Activated naive CD8-positive, alpha-beta T cell treated with anti-CD3 and anti-CD28 coated beads for 36 hours (primary cell): ENCODE results near the gene PSMC2. TPM values are rescaled to one million over a fixed set of nuclear protein-coding genes. Genes with fewer than 3 reads are reported as not detected.

Source experiments
- DNase-seq: peaks from one replicate; pipeline ENCODE4 v3.0.0; 2021
- H3K27ac Mint-ChIP-seq: one replicate; pipeline ENCODE4 v1.8.0; 2022; ENCODE audit warnings: mild to moderate bottlenecking, moderate library complexity, mixed read lengths
- H3K27me3 Mint-ChIP-seq: one replicate; pipeline ENCODE4 v1.8.0; 2022; ENCODE audit warnings: mild to moderate bottlenecking, mixed read lengths
- H3K36me3 Mint-ChIP-seq: one replicate; pipeline ENCODE4 v1.8.0; 2021; ENCODE audit warnings: mild to moderate bottlenecking, mixed read lengths
- H3K4me1 Mint-ChIP-seq: one replicate; pipeline ENCODE4 v1.8.0; 2021; ENCODE audit warnings: mixed read lengths
- H3K4me3 Mint-ChIP-seq: one replicate; pipeline ENCODE4 v1.8.0; 2022; ENCODE audit warnings: mild to moderate bottlenecking, moderate library complexity, mixed read lengths
- H3K9me3 Mint-ChIP-seq: one replicate; pipeline ENCODE4 v1.8.0; 2022; ENCODE audit warnings: mixed read lengths
- total RNA-seq, 2 experiments: library from RNA; stranded (reverse); gene quantifications; one replicate each; pipeline ENCODE4 v1.2.3, GENCODE V29; 2021

The PSMC2 gene
- total RNA-seq, 2 experiments from 2014 or later = 168 to 170 TPM

GRCh38 chr7:103344453-103345149, 2.8 kb upstream of the PSMC2 start, which contains the start of gene DNAJC2:
Gene DNAJC2, minus strand, starts transcription at chr7:103344767. Its CDS starts 145 bp downstream, at chr7:103344622.
- DNase-seq = peak; percentile 85
- Mint-ChIP-seq H3K4me1 (peaks cover 40% of the 10 kb centered on the region), H3K36me3 (peaks cover 37% of the 10 kb centered on the region), H3K9me3 (no peaks in the 10 kb centered on the region), H3K27me3 (no peaks in the 10 kb centered on the region), H3K4me3 (peak within 1 kb of the TSS; percentile 99), H3K27ac (peak within 1 kb of the TSS; percentile 99)

- DNase-seq = no peak
- Mint-ChIP-seq H3K27ac (peak overlapping the region; percentile 98), H3K4me3 (peak overlapping the region; percentile 98), H3K9me3 (no peaks in the 10 kb centered on the region), H3K27me3 (no peaks in the 10 kb centered on the region), H3K4me1 (peaks cover 39% of the 10 kb centered on the region), H3K36me3 (peaks cover 28% of the 10 kb centered on the region)
Measured at GRCh38 chr7:103346396-103346795, 1.0 kb upstream of the PSMC2 start.

DNA sequence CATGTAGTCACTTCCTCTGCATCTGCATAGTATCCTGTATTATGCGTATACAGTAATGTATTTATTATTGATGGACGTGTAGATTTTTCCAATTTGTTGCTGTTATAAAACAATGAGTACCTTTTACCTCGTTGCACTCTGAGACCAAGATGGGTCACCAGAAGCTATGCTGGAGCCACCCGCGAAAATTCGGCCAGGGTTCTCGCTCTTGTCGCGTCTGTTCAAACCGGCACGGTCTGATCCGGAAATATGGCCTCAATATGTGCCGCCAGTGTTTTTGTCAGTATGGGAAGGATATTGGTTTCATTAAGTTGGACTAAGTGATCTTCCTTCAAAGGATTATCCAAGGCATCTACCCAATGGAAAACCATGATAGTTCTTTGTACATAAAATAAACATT, 1.0 kb downstream of the PSMC2 start:
- Mint-ChIP-seq H3K27me3 (no peaks in the 10 kb centered on the region), H3K9me3 (no peaks in the 10 kb centered on the region), H3K4me1 (peaks cover 44% of the 10 kb centered on the region), H3K27ac (peak overlapping the region; percentile 87), H3K36me3 (peaks cover 26% of the 10 kb centered on the region), H3K4me3 (peak overlapping the region; percentile 98)
- DNase-seq = peak; percentile 5

DNA sequence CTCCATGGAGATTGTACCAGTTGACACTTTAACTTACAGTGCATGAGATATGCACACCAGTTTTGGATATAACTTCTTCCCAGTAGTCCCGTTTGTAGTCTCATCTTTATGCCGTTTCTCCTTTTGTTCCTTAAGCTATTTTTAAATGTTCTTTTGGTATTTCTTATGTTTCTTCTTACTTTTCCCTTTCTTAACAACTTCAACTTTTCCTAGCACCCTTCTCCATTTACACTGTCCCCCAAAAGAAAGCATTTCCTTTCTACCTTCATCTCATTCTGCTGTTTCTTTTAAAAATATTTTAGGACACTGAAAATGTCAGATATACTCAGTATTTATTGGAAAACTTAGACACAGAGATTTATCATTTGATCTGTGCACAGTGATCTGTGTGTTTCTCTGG, 1.5 kb downstream of the PSMC2 start:
- Mint-ChIP-seq H3K27me3 (no peaks in the 10 kb centered on the region), H3K27ac (peak overlapping the region; percentile 64), H3K9me3 (no peaks in the 10 kb centered on the region), H3K4me1 (peaks cover 44% of the 10 kb centered on the region), H3K36me3 (peaks cover 22% of the 10 kb centered on the region), H3K4me3 (peak overlapping the region; percentile 98)
- no peak for DNase-seq

GRCh38 chr7:103349805-103350204, 2.4 kb downstream of the PSMC2 start:
- Mint-ChIP-seq H3K27me3 (no peaks in the 10 kb centered on the region), H3K4me3 (peak overlapping the region; percentile 75), H3K4me1 (peaks cover 44% of the 10 kb centered on the region), H3K27ac (peak overlapping the region; percentile 22), H3K36me3 (peaks cover 20% of the 10 kb centered on the region), H3K9me3 (no peaks in the 10 kb centered on the region)
- DNase-seq = no peak

DNA sequence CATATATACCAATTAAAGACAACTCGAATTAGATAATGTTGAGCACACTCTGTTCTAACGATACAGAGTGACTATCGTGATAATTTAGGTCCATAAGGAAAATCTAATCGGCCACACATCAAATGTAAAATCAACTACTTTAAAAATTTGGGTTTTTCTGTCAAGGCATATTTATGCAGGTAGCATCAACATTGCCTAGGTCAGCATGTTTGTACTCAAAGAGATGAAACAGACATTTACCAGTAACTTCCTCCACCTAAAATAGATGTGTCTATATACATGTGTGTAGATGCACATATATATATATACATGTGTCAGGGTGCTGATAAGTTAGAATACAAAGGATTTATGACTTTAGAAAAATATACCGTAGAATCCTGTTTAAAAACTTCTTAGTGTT, 22.0 kb downstream of the PSMC2 start:
- Mint-ChIP-seq H3K27ac (no peak overlapping the region), H3K36me3 (peaks cover 9% of the 10 kb centered on the region), H3K9me3 (no peaks in the 10 kb centered on the region), H3K4me3 (no peak overlapping the region), H3K4me1 (no peaks in the 10 kb centered on the region), H3K27me3 (no peaks in the 10 kb centered on the region)
- no peak for DNase-seq

- H3K36me3 Mint-ChIP-seq = no peaks in the 10 kb centered on the region
- no peak for DNase-seq
- no peak overlapping the region for H3K4me3 Mint-ChIP-seq
- no peaks in the 10 kb centered on the region for H3K27me3 Mint-ChIP-seq
- no peaks in the 10 kb centered on the region for H3K9me3 Mint-ChIP-seq
- no peaks in the 10 kb centered on the region for H3K4me1 Mint-ChIP-seq
- no peak overlapping the region for H3K27ac Mint-ChIP-seq
Measured at GRCh38 chr7:103373866-103374643, 26.6 kb downstream of the PSMC2 start.

GRCh38 chr7:103379270-103379975, 32.0 kb downstream of the PSMC2 start:
- H3K9me3 Mint-ChIP-seq = no peaks in the 10 kb centered on the region

GRCh38 chr7:103380395-103381191, 33.1 kb downstream of the PSMC2 start:
- no peak for DNase-seq

More at GRCh38 chr7:103379270-103379975, 32.0 kb downstream of the PSMC2 start:
- Mint-ChIP-seq H3K4me1 (no peaks in the 10 kb centered on the region), H3K27ac (no peak overlapping the region), H3K36me3 (no peaks in the 10 kb centered on the region), H3K27me3 (peaks cover 5% of the 10 kb centered on the region), H3K4me3 (no peak overlapping the region)
- DNase-seq = no peak

GRCh38 chr7:103381280-103382031, 34.0 kb downstream of the PSMC2 start:
- Mint-ChIP-seq H3K27me3 (peaks cover 8% of the 10 kb centered on the region), H3K9me3 (no peaks in the 10 kb centered on the region), H3K4me3 (no peak overlapping the region), H3K36me3 (no peaks in the 10 kb centered on the region), H3K27ac (no peak overlapping the region), H3K4me1 (no peaks in the 10 kb centered on the region)
- DNase-seq = no peak

More at GRCh38 chr7:103380395-103381191, 33.1 kb downstream of the PSMC2 start:
- Mint-ChIP-seq H3K27ac (no peak overlapping the region), H3K9me3 (no peaks in the 10 kb centered on the region), H3K4me1 (no peaks in the 10 kb centered on the region), H3K4me3 (no peak overlapping the region), H3K36me3 (no peaks in the 10 kb centered on the region), H3K27me3 (peaks cover 8% of the 10 kb centered on the region)

DNA sequence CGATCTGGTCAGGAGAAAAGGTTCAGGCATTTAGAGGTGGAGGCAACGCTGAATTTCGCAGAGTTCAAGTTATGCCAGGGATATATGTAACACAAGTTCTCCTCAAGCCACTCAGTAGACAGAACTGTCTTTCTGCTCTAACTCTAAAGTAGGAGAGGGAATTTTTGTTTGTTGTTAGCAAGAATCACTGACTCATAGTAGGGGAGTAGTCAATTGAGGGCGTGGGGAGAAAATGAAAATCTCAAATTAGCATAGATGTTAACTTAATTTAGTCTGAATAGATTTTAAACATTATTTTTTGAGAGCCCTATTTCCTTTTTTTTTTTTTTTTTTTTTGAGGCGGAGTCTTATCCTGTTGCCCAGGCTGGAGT, 34.6 kb downstream of the PSMC2 start:
- no peak overlapping the region for H3K27ac Mint-ChIP-seq
- no peaks in the 10 kb centered on the region for H3K4me1 Mint-ChIP-seq
- no peak overlapping the region for H3K4me3 Mint-ChIP-seq
- H3K27me3 Mint-ChIP-seq = peaks cover 8% of the 10 kb centered on the region
- no peaks in the 10 kb centered on the region for H3K36me3 Mint-ChIP-seq
- no peaks in the 10 kb centered on the region for H3K9me3 Mint-ChIP-seq
- DNase-seq = no peak

GRCh38 chr7:103387242-103387641, 39.8 kb downstream of the PSMC2 start:
- H3K36me3 Mint-ChIP-seq = no peaks in the 10 kb centered on the region

DNA sequence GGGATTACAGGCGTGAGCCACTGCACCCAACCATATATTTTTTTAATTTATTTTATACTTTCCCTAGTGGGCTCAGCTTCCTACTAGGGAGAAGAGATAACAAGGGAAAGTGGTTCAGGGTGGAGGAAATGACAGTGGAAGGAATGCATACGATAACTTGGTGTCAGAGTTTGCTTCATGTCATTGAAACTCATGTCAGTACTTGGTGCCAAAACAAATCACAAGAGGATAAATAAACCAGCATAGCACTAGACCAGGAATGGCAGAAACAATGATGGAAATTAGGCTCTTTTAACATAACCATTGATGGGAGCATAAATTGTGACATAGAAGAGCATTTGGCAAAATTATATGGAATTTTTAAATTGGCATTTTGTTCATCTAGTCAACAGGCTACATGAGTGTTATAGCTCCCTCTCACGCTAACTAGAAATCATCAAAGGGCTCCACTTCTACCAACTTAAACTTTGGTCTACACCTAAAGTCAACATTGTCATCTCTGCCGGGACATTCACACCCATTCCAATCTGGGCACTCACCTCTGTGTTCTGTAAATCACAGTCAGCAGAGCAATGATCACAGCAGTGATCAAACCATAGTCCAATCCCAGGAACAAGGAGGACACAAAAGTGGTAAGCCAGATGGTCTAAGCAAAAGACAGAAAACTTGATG, 41.2 kb downstream of the PSMC2 start:
- no peak for DNase-seq
- no peak overlapping the region for H3K27ac Mint-ChIP-seq
- H3K36me3 Mint-ChIP-seq = no peaks in the 10 kb centered on the region
- H3K4me3 Mint-ChIP-seq = no peak overlapping the region
- peaks cover 3% of the 10 kb centered on the region for H3K27me3 Mint-ChIP-seq
- no peaks in the 10 kb centered on the region for H3K9me3 Mint-ChIP-seq
- no peaks in the 10 kb centered on the region for H3K4me1 Mint-ChIP-seq

More at GRCh38 chr7:103387242-103387641, 39.8 kb downstream of the PSMC2 start:
- Mint-ChIP-seq H3K4me1 (no peaks in the 10 kb centered on the region), H3K4me3 (no peak overlapping the region), H3K9me3 (no peaks in the 10 kb centered on the region), H3K27me3 (peaks cover 3% of the 10 kb centered on the region), H3K27ac (no peak overlapping the region)
- no peak for DNase-seq
